ENCODE results near the gene CLASRP.
"Not testable (repeated sequence)": the region's sequence is repeated elsewhere in the genome, so short reads cannot be mapped to it uniquely, and the experiment has no call there.

The CLASRP gene, protein sequence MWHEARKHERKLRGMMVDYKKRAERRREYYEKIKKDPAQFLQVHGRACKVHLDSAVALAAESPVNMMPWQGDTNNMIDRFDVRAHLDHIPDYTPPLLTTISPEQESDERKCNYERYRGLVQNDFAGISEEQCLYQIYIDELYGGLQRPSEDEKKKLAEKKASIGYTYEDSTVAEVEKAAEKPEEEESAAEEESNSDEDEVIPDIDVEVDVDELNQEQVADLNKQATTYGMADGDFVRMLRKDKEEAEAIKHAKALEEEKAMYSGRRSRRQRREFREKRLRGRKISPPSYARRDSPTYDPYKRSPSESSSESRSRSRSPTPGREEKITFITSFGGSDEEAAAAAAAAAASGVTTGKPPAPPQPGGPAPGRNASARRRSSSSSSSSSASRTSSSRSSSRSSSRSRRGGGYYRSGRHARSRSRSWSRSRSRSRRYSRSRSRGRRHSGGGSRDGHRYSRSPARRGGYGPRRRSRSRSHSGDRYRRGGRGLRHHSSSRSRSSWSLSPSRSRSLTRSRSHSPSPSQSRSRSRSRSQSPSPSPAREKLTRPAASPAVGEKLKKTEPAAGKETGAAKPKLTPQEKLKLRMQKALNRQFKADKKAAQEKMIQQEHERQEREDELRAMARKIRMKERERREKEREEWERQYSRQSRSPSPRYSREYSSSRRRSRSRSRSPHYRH

DNA sequence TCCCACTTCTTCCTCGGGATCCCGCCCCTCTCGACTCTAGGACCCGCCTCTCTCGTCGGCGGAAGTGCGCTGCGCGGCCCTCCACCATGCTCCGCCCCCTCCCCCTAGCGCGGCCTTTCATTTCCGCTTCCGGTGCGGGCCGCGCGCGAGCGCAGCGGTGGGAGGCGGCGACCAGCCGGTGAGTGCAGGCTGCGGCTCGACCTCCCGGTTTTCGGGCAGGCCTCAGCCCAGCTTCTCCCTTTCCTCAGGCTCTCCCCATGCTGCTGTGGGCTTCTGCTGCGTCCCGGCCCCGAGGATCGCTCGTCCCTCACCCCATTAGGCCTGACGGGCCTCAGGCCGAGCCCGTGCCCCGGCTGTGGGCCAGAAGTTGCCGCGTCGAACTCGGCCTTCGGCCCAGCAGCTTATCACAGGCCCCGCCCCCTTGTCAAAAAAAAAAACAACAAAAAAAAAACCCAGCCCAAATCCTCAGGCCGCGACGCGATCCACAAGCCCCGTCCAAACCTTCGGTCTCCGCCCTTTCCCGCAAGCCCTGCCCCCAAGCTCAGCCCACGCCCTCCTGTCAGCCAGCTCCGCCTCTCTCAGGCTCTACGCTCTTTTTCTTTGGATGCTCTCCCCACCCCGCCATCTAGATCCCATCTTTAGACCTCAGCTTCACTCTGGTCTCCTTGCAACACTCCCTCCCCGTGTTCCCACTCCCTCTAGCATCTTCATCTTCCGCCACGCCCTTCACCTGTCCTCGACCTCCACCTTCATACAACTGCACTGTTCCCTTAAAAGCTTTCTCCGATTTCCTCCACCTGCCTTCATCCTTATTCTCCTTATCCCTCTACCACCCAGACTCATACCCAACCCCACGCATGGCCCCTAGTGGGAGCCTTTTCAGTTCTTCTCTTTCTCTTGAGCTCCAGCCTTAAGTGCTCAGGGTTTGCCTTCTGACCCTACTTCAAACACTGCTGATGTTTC, at the start of gene CLASRP:
CLASRP (plus strand) TSS at position 115 of the 963 bp plus-strand sequence. CDS start 1,168 bp downstream, outside the sequence.
- peak; percentile 90 for DNase-seq

DNA sequence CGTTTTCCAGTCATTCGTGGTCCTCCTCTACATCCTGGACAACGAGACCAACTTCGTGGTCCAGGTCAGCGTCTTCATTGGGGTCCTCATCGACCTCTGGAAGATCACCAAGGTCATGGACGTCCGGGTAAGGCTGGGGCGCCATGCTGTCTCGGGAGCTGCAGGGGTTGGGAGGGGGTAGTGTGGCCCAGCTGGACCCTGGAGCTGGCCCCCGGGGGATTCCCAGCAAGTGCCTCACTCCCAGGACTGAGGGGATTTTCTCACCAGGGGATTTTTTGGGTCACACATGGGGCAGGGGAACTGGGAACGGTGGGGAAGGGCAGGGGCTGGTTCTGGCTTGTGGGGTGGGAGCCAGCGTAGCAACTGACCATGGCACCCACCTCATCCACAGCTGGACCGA, 48.4 kb upstream of the CLASRP start:
- no peak for DNase-seq

DNA sequence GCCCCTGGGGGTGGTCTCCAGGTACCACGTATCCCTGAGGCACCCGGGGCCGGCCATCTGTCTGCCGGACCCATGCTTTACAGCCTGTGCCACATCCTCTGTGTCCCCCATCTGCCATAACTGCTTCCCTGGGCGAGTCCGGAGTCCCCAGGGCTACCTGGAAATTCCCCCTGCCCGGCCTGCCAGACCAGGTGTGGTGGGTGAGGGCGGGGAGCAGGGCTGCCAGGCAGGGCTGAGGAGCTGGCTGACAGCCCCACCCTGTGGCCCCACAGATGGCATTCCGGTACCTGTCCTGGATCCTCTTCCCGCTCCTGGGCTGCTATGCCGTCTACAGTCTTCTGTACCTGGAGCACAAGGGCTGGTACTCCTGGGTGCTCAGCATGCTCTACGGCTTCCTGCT, 47.9 kb upstream of the CLASRP start:
- DNase-seq, result no peak

DNA sequence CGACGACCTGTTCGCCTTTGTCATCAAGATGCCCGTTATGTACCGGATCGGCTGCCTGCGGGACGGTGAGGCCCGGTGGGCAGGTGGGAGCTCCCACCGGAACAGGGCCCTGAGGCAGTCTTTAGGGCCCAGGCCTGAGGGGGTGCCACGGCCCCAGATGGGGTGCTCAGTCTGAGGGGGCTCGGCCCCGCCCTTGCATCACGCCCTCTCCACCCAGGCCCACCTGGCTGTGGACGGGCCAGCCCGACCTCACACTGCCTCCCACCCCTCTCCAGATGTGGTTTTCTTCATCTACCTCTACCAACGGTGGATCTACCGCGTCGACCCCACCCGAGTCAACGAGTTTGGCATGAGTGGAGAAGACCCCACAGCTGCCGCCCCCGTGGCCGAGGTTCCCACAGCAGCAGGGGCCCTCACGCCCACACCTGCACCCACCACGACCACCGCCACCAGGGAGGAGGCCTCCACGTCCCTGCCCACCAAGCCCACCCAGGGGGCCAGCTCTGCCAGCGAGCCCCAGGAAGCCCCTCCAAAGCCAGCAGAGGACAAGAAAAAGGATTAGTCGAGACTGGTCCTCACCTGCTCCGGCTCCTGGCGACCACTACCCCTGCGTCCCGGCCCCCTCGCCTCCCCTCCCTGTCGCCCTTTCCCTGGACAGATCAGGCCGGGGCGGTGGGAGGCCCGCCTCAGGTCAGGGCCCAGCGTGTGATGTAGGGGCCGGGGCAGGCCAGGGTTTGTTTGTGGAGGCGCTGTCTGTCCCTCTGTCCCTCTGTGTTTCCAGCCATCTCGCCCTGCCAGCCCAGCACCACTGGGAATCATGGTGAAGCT, 46.3 kb upstream of the CLASRP start:
- no peak for DNase-seq

DNA sequence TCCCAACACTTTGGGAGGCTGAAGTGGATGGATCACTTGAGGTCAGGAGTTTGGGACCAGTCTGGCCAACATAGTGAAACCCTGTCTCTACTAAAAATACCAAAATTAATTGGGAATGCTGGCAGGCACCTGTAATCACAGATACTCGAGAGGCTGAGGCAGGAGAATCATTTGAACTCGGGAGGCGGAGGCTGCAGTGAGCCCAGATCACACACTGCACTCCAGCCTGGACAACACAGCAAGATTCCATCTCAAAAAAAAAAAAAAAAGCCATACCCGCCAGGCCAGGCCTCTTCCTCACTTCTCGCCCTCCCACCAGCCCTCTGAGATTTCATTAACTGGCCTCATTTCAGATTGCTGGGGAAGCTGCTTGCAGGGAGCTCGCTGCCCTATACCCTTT, 45.3 kb upstream of the CLASRP start:
- no peak for DNase-seq

DNA sequence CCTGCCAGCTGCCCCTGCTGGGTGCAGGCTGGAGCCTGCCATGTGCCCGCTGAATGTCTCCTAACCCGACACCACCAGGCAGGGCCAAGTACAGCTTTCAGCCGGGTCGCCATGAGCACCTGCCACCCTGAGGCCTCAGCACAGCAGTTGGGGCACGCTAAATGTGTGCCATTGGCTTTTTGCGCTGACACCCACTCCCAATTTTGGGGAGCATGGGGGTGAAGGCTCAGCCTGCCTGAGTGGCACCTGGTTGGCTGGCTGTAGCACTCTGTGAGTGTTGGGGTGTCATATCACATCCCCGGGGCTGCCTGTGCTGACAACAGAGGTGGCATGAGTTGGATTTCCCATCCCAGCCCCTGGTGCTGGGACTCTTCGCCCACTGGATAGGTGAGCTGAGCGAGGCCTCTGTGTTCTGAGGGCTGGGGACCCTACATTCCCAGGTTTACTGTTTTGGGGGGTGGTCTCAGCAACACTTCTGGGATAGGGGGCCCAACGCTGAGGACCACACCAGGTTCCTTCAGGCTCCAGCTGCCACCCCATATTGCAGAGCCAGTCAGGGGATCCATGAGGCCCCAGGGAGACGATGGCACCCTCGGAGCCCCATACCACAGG, 44.8 kb upstream of the CLASRP start:
- no peak for DNase-seq

DNA sequence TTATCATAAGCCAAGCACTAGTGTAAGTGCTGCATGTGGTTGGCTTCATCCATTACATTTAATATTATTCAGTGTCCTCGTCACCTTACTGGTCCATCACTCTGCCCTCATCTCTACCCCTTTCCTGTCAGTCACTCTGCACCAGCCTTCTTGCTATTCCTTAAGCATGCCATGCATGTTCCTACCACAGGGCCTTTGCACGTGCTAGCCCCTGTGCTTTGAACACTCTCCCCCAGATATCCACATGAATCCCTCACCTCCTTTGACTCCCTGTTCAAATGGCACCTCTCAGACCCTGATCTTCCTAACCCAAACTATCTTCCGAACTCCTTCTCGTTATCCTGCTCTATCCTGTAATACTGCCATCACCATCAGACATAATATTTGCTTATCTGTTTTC, 40.8 kb upstream of the CLASRP start:
- no peak for DNase-seq

DNA sequence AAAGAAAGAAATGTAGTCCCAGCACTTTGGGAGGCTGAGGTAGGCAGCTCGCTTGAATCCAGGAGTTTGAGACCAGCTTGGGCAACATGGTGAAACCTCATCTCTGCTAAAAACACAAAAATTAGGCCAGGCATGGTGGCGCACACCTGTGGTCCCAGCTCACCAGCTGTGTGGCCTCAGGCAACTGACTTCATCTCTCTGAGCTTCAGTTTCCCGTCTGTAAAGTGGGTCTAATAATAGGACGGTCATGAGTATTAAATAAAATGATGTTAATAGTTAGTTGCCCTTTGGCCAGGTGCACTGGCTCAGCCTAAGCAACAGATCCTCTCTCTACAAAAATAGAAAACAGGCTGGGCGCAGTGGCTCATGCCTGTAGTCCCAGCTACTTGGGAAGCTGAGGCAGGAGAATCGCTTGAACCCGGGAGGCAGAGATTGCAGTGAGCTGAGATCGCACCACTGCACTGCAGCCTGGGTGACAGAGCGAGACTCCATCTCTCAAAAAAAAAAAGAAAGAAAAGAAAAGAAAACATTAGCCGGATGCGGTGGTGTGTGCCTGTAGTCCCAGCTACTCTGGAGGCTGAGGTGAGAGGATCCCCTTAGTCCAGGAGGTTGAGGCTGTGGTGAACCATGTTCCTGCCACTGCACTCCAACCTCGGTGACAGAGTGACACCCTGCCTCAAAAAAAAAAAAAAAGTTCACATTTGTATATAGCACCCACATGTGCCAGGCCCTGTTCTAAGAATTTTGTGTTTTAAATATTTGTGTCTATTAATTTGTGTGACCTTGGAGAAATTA, 39.5 kb upstream of the CLASRP start:
- DNase-seq, result not testable (repeated sequence)

DNA sequence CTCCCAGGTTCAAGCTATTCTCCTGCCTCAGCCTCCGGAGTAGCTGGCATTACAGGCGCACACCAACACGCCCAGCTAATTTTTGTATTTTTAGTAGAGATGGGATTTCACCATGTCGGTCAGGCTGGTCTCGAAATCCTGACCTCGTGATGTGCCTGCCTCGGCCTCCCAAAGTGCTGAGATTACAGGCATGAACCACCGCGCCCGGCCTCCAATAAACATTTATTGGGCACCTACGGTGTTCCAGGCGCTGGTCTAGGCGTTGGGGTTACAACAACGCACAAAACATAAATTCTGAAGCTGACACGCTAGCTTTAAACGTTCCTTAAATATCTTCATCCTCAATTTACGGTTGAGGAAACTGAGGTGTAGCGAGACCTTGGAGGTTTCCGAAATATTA, 38.2 kb upstream of the CLASRP start:
- DNase-seq, result not testable (repeated sequence)

DNA sequence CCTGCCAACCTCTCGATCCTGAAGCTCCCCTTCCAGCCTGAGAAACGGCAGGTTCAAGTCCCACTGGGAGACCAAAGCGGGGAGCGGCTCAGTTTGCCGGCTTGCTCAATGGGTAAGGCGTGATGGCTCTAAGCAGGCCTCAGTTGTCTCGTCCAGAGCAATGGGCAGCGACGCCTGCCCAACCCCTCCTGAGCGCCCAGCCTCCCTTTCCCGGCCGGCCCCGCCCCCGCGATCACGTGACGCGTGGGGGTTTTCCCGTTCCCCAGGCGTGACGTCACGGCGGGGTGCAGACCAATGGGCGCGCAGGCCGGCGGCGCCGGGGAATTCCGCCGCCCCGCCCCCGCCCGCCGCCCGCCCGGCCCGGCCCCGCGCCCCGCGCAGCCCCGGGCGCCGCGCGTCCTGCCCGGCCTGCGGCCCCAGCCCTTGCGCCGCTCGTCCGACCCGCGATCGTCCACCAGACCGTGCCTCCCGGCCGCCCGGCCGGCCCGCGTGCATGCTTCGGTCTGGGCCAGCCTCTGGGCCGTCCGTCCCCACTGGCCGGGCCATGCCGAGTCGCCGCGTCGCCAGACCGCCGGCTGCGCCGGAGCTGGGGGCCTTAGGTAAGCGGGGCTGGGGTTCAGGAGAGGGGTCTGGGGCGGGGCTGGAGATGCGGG, 37.6 kb upstream of the CLASRP start, which contains the start of gene RELB:
RELB (plus strand) TSS at position 378 of the 653 bp plus-strand sequence; CDS start at position 494, 116 bp downstream.
- DNase-seq, result peak; percentile 91

DNA sequence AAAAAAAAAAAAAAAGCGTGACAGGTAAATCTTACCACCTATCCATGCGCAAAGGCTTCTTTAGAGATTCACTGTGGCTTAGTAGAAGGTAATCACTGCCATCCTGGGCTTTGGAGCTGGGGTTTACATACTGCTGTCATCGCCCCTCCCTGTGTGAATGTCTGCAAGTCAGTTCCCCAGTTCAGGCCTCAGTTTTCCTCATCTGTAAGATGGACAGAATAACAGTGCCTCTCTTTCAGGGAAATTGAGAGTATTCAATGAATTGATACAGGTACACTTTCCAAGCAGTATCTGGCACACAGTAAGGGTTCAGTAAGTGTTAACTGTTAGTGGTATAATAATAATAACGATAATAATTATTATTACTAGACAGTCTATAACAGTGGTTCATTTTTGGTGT, 35.4 kb upstream of the CLASRP start:
- no peak for DNase-seq

DNA sequence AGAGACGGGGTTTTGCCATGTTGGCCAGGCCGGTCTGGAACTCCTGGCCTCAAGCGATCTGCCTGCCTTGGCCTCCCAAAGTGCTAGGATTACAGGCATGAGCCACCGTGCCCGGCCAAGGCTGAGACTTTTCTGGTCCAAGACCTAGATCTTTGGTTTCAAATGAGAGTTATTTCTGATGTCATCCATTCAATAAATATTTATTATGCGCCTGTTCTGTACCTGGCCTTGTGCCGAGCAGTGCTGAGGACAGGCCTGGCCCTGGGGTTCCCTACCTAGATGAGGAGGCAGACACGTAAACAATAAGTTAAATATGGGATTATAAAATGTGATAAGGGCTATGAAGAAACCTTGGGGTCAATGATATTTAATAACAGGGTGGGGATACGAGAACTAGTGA, 33.1 kb upstream of the CLASRP start:
- no peak for DNase-seq

DNA sequence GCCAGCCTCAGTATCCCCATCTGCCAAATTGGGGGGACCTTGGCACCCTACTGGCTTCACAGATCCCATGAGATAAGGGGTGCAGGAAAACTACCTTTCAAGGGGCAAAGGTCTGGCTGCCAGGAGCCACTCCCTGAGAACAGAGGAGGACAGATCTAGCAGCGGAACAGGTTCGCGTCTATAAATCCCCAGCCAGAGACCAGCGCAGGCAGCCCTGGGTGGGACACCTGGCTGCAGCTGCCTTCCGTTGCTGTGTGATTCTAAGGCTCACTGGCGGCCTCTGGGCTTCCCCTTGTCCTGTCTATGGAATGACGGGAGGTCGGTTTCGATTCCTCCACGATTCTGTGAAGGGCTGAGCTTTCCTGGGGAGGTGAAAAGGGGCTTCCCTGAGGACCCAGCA, 30.3 kb upstream of the CLASRP start:
- no peak for DNase-seq

DNA sequence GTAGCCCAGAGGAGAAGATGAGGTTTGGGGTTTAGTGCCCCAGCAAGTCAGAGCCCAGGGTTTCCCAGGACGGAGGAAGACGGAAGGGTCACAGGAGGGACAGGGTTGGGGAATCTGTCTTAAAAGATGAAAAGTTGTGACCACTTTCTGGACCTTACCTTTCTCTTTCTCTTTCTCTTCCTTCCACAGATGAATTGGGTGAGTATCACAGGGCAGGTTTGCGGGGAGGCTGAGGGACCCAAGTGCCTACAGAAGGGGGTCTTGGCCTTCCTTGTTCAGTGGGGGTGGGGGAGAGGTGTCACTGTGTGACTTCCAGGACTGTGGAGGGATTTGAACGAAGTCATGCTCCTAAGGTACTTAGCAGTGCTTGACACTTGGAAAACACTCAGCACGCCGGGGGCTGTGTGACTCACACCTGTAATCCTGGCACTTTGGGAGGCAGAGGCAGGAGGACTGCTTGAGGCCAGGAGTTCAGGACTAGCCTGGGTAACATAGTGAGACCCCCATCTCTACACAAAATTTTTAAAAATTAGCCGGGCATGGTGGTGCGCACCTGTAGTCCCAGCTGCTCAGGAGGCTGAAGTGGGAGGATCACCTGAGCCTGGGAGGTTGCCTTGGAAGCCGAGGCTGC, 29.1 kb upstream of the CLASRP start:
- no peak for DNase-seq

DNA sequence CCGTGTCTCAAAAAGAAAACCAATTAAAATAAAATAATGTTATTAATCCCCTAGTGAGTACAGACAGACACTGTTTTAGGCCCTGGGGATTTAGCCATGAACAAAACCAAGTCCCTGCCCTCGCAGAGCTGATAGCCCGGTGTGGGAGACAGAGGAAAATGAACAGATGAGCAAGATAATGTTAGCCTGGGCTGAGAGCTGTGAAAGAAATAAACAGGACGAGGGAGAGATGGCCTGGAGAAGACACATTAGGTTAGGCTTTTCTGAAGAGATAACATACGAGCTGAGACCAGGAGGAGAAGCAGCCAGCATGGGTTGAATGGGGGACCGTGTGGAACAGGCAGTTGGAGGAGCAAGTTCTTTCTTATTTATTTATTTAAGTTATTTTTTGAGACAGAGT, 28.5 kb upstream of the CLASRP start:
- no peak for DNase-seq

DNA sequence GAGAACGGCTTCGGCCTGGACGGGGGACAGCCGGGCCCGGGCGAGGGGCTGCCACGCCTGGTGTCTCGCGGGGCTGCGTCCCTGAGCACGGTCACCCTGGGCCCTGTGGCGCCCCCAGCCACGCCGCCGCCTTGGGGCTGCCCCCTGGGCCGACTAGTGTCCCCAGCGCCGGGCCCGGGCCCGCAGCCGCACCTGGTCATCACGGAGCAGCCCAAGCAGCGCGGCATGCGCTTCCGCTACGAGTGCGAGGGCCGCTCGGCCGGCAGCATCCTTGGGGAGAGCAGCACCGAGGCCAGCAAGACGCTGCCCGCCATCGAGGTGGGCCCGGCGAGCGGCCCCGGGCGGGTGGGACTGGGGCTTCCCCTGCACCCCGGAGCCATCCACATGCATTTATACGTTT, 26.9 kb upstream of the CLASRP start:
- DNase-seq, result no peak

DNA sequence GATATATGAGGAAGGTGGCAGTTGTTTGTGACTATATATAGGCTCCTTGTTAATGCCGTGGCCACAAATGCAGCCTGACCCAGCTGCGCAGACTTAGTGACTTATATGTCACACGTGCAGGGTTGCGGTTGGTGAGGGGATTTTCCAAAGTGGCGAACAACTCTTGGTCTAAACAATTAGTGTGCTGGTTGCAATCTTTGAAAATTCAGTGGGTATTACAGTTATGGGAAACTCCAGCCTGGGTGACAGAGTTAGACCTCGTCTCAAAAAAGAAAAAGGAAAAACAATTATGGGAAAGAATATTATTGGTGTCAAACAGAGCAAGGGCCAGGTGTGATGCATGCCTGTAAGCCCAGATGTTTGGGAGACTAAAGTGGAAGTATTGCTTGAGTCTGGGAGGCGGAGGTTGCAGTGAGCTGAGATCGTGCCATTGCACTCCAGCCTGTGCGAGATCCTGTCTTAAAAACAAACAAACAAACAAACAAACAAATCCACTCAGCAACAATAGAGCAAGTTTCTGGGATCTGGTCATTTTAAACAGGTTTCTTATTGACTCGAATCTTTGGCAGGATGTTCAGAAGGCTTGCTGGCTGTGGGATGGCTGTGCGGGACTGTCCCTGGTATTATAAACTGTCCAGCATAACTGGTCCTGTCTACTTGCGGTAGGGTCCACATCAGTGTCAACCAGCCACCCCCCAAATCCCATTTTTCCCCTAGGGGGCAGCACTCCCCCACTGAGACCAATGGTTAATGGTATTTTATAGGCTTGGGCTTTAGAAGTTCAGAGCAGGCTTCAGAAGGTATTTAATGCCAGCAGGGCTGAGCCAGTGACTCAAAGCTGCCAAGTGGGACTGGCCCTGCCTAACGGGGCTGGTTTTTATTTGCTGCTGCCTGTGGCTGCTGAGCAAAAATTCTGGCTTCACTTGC, 22.2 kb upstream of the CLASRP start:
- DNase-seq, result peak; percentile 71

DNA sequence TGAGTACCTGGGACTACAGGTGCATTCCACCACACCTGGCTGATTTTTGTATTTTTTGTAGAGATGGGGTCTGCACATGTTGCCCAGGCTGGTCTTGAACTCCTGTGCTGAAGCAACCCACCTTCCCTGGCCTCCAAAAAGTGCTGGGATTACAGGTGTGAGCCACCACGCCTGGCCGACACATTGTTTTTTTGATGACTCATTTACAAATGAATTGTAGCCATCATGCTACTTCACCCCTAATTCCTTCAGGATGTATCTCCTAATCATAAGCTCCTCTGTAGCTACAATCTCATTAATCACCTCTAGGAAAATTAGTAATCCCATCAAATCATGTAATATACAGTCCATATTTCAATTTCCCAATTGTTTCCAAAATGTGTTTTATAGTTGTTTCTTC, 19.7 kb upstream of the CLASRP start:
- DNase-seq, result no peak

DNA sequence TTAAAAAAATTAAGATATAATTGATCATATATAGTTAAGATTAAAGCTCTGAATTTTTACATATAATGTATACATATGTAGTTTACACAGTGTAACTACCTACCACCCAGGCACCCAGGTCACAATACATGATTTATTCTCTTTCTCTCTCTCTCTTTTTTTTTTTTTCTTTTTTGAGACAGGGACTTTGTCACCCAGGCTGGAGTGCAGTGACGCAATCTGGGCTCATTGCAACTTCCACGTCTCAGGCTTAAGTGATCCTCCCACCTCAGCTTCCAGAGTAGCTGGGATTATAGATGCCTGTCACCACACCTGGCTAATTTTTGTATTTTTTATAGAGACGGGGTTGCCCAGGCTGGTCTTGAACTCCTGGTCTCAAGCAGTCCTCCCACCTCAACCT, 18.8 kb upstream of the CLASRP start:
- no peak for DNase-seq

All from fibroblast of skin of right biceps (primary cell).